Colonic mucosa (tissue), 4 donors: ENCODE results near the gene SLC26A2. TPM values are rescaled to one million over a fixed set of nuclear protein-coding genes. Genes with fewer than 3 reads are reported as not detected.
"Not testable (repeated sequence)": the region's sequence is repeated elsewhere in the genome, so short reads cannot be mapped to it uniquely, and the experiment has no call there.

Experiments
- DNase-seq: peaks from one replicate; pipeline ENCODE4 v3.0.0-alpha.2; 2020
- H3K27ac ChIP-seq: fragments of 200-600 bp; one replicate; pipeline ENCODE4 v1.8.0; 2021
- H3K27me3 ChIP-seq: fragments of 200-600 bp; one replicate; pipeline ENCODE4 v1.8.0; 2021
- H3K36me3 ChIP-seq: fragments of 200-600 bp; one replicate; pipeline ENCODE4 v1.8.0; 2021
- H3K4me1 ChIP-seq: fragments of 200-600 bp; one replicate; pipeline ENCODE4 v1.8.0; 2021; ENCODE audit warnings: mild to moderate bottlenecking
- H3K4me3 ChIP-seq: fragments of 200-600 bp; one replicate; pipeline ENCODE4 v1.8.0; 2021
- H3K9ac ChIP-seq, 2 donors: one replicate each; pipeline ENCODE4 v1.7.0; 2013; ENCODE audit warnings: control low read depth in 2 of 2, low read depth in 2 of 2, low read length in 2 of 2
- H3K9me3 ChIP-seq: fragments of 200-600 bp; one replicate; pipeline ENCODE4 v1.8.0; 2021
- CTCF ChIP-seq: fragments of 200-600 bp; IDR thresholded peaks from one replicate; pipeline ENCODE4 v1.8.0; 2022; ENCODE audit warnings: antibody characterized with exemption, mild to moderate bottlenecking
- intact Hi-C: fragments of 100-400 bp; cut with DNase I; formaldehyde crosslinking; loops from one replicate; pipeline ENCODE4 v1.14.1; 2022
- total RNA-seq, 2 donors: library from RNA; stranded (reverse); fragmentation: NEBNext Ultra II Directional in 1 of 2; extraction: Animal tissue kit (Norgen Biotek cat#: 25700) in 1 of 2; gene quantifications; one replicate each; pipeline ENCODE4 v1.2.1, GENCODE V29; 2021
- donor health status: healthy.
- donor health status: DM: no; HTN: no; CAD: no.
- donor health status: DM: no; HTN: no; CAD: no.

Gene SLC26A2
- total RNA-seq, 2 donors from 2014 or later = 339 to 770 TPM

- Histone ChIP-seq H3K4me3 (no peak overlapping the region), H3K36me3 (peaks cover 14% of the 10 kb centered on the region), H3K27me3 (no peaks in the 10 kb centered on the region), H3K9me3 (no peaks in the 10 kb centered on the region), H3K4me1 (no peaks in the 10 kb centered on the region), H3K27ac (no peak overlapping the region), H3K9ac (no peak overlapping the region)
- no peak for TF ChIP-seq CTCF
- intact Hi-C loops = no loop called here
- DNase-seq = no peak
Observed at GRCh38 chr5:150023136-150023535, 62.6 kb downstream of the SLC26A2 start.

- Histone ChIP-seq H3K4me1 (no peaks in the 10 kb centered on the region), H3K9me3 (no peaks in the 10 kb centered on the region), H3K36me3 (peaks cover 15% of the 10 kb centered on the region), H3K4me3 (no peak overlapping the region), H3K9ac (no peak overlapping the region), H3K27ac (no peak overlapping the region), H3K27me3 (no peaks in the 10 kb centered on the region)
- intact Hi-C loops = no loop called here
- TF ChIP-seq CTCF = no peak
- DNase-seq = no peak
Observed at GRCh38 chr5:150024346-150024984, 63.9 kb downstream of the SLC26A2 start.

- Histone ChIP-seq H3K9ac (no peak overlapping the region), H3K36me3 (peaks cover 23% of the 10 kb centered on the region), H3K4me3 (no peak overlapping the region), H3K9me3 (no peaks in the 10 kb centered on the region), H3K27me3 (no peaks in the 10 kb centered on the region), H3K4me1 (no peaks in the 10 kb centered on the region), H3K27ac (no peak overlapping the region)
- DNase-seq = no peak
- intact Hi-C loops = no loop called here
- TF ChIP-seq CTCF = no peak
Observed at GRCh38 chr5:150026682-150027172, 66.2 kb downstream of the SLC26A2 start.

- H3K9ac ChIP-seq, H3K27ac ChIP-seq, H3K4me1 ChIP-seq, H3K4me3 ChIP-seq, H3K27me3 ChIP-seq, DNase-seq, H3K9me3 ChIP-seq, intact Hi-C loops: not testable (repeated sequence)
- peaks cover 34% of the 10 kb centered on the region for H3K36me3 ChIP-seq
Observed at GRCh38 chr5:150028047-150028446, 67.5 kb downstream of the SLC26A2 start.

- H3K27ac ChIP-seq = no peak overlapping the region
- peaks cover 26% of the 10 kb centered on the region for H3K36me3 ChIP-seq
- H3K9me3 ChIP-seq = no peaks in the 10 kb centered on the region
- DNase-seq = no peak
- H3K27me3 ChIP-seq = no peaks in the 10 kb centered on the region
- intact Hi-C loops = no loop called here
- H3K9ac ChIP-seq = no peak overlapping the region
- no peak overlapping the region for H3K4me3 ChIP-seq
- TF ChIP-seq CTCF = no peak
- no peaks in the 10 kb centered on the region for H3K4me1 ChIP-seq
Observed at GRCh38 chr5:150033334-150033733, 72.8 kb downstream of the SLC26A2 start.

GRCh38 chr5:150034662-150035061 is 74.1 kb downstream of the SLC26A2 start:
- intact Hi-C loops = no loop called here
- H3K4me1 ChIP-seq = no peaks in the 10 kb centered on the region
- H3K4me3 ChIP-seq = no peak overlapping the region
- no peak for TF ChIP-seq CTCF
- no peaks in the 10 kb centered on the region for H3K27me3 ChIP-seq
- H3K9ac ChIP-seq = no peak overlapping the region
- no peaks in the 10 kb centered on the region for H3K9me3 ChIP-seq
- H3K36me3 ChIP-seq = peaks cover 23% of the 10 kb centered on the region
- no peak for DNase-seq
- H3K27ac ChIP-seq = no peak overlapping the region
